IMR-90 (cell line): Measurements from ENCODE around the gene DTD1.

Experiments
- CEBPB ChIP-seq: IDR thresholded peaks from 2 replicates; pipeline ENCODE4 v1.6.1; 2012; ENCODE audit warnings: low read depth, low read length, improper control_type of control experiment
- MAFK ChIP-seq: IDR thresholded peaks from 2 replicates; pipeline ENCODE4 v1.6.1; 2012; ENCODE audit warnings: low read depth, low read length, improper control_type of control experiment
- POLR2A ChIP-seq: IDR thresholded peaks from 2 replicates; pipeline ENCODE4 v1.6.1; 2012; ENCODE audit warnings: mild to moderate bottlenecking, low read depth, low read length
- TF ChIP-seq, protein P1 (sequence below): conservative IDR thresholded peaks from 2 replicates; pipeline ENCODE4 v1.5.1; 2012; ENCODE audit warnings: mild to moderate bottlenecking, low read depth, low read length, improper control_type of control experiment

DNA sequence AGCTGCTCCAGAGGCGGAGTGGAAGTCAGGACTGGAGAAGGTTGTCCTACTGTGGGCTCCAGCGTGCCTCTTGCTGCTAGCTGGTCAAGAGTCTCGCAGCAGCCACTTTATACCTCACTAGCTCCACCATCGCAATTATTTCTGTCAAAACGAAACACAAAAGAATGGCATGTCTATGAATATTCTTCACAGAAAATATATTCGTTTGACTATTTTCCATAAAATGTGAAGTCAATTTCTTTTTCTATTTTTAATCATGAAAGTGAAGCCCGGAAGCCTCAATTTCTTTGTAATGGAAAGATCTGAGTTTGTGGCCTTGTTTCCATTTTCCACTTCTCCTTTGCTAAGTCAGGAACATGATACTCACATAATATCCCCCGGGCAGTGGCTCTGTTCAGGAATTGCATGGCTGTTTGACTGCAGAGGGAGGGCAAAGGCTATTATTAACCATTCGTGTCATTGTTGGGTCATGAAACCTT, 51.7 kb downstream of the DTD1 start:
- TF ChIP-seq POLR2A (no peak), MAFK (no peak), CEBPB (no peak)
- TF ChIP-seq, protein P1, sequence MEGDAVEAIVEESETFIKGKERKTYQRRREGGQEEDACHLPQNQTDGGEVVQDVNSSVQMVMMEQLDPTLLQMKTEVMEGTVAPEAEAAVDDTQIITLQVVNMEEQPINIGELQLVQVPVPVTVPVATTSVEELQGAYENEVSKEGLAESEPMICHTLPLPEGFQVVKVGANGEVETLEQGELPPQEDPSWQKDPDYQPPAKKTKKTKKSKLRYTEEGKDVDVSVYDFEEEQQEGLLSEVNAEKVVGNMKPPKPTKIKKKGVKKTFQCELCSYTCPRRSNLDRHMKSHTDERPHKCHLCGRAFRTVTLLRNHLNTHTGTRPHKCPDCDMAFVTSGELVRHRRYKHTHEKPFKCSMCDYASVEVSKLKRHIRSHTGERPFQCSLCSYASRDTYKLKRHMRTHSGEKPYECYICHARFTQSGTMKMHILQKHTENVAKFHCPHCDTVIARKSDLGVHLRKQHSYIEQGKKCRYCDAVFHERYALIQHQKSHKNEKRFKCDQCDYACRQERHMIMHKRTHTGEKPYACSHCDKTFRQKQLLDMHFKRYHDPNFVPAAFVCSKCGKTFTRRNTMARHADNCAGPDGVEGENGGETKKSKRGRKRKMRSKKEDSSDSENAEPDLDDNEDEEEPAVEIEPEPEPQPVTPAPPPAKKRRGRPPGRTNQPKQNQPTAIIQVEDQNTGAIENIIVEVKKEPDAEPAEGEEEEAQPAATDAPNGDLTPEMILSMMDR: no peak
